ENCODE measurements around the gene TMEM128.
"Not testable (repeated sequence)": the region's sequence is repeated elsewhere in the genome, so short reads cannot be mapped to it uniquely, and the experiment has no call there.

The TMEM128 gene

GRCh38 chr4:4248029-4248884, at the start of gene TMEM128:
TMEM128 (minus strand) TSS chr4:4248223; CDS start chr4:4248202, 21 bp downstream.
- peak; percentile 85 for DNase-seq

- no peak for DNase-seq
Measured at GRCh38 chr4:4296283-4296846, 48.3 kb upstream of the TMEM128 start.

GRCh38 chr4:4293279-4293678, 45.3 kb upstream of the TMEM128 start:
- no peak for DNase-seq

- peak; percentile 90 for DNase-seq
Measured at GRCh38 chr4:4289941-4290850, 42.2 kb upstream of the TMEM128 start, which contains the start of the genes LYAR and ZBTB49. LYAR (minus strand) TSS chr4:4290154; CDS start chr4:4283742, 6,412 bp downstream. ZBTB49 (plus strand) TSS chr4:4290251; CDS start chr4:4299946, 9,695 bp downstream.

GRCh38 chr4:4289597-4289940, 41.5 kb upstream of the TMEM128 start:
- DNase-seq, result no peak

- DNase-seq, result no peak
Measured at GRCh38 chr4:4289055-4289454, 41.0 kb upstream of the TMEM128 start.

- DNase-seq, result no peak
Measured at GRCh38 chr4:4288098-4288497, 40.1 kb upstream of the TMEM128 start.

GRCh38 chr4:4284827-4285618, 37.0 kb upstream of the TMEM128 start:
- no peak for DNase-seq

GRCh38 chr4:4281787-4282186, 33.8 kb upstream of the TMEM128 start:
- no peak for DNase-seq

- DNase-seq, result no peak
Measured at GRCh38 chr4:4277531-4277930, 29.5 kb upstream of the TMEM128 start.

GRCh38 chr4:4274226-4274625, 26.2 kb upstream of the TMEM128 start:
- DNase-seq, result no peak

GRCh38 chr4:4271912-4272311, 23.9 kb upstream of the TMEM128 start:
- no peak for DNase-seq

- no peak for DNase-seq
Measured at GRCh38 chr4:4270529-4270928, 22.5 kb upstream of the TMEM128 start.

- DNase-seq, result no peak
Measured at GRCh38 chr4:4269856-4270255, 21.8 kb upstream of the TMEM128 start.

- DNase-seq, result no peak
Measured at GRCh38 chr4:4269331-4269731, 21.3 kb upstream of the TMEM128 start.

- DNase-seq, result no peak
Measured at GRCh38 chr4:4268776-4269175, 20.8 kb upstream of the TMEM128 start.

- no peak for DNase-seq
Measured at GRCh38 chr4:4267981-4268380, 20.0 kb upstream of the TMEM128 start.

GRCh38 chr4:4260185-4260751, 12.2 kb upstream of the TMEM128 start:
- no peak for DNase-seq

GRCh38 chr4:4259484-4260100, 11.6 kb upstream of the TMEM128 start:
- no peak for DNase-seq

GRCh38 chr4:4257705-4258104, 9.7 kb upstream of the TMEM128 start:
- DNase-seq, result not testable (repeated sequence)

GRCh38 chr4:4256799-4257198, 8.8 kb upstream of the TMEM128 start:
- DNase-seq, result no peak

- no peak for DNase-seq
Measured at GRCh38 chr4:4254666-4255065, 6.6 kb upstream of the TMEM128 start.
